GM23338 (cell line): ENCODE results near the gene NKRF. TPM values are rescaled to one million over a fixed set of nuclear protein-coding genes. Genes with fewer than 3 reads are reported as not detected.

Experiments
- ATAC-seq: fragments of 200-7000 bp; cut with Tn5 transposase; 3 replicates; pipeline ENCODE4 v1.9.1; 2020
- DNase-seq: peaks from one replicate; pipeline ENCODE4 v3.0.0-alpha.2; 2015; ENCODE audit warnings: low spot score
- H2AFZ ChIP-seq: fragments of 200-600 bp; sonication (generic); 2 replicates; pipeline ENCODE4 v1.8.0; 2016; ENCODE audit warnings: antibody characterized with exemption, mild to moderate bottlenecking, moderate library complexity
- H3F3A ChIP-seq: fragments of 200-600 bp; sonication (generic); replicated peaks from 2 replicates; pipeline ENCODE4 v1.8.0; 2017; ENCODE audit warnings: antibody characterized with exemption, mixed run types, low read depth
- H3K27ac ChIP-seq: fragments of 200-600 bp; sonication (generic); 2 replicates; pipeline ENCODE4 v1.6.1; 2016; ENCODE audit warnings: low read depth
- H3K27me3 ChIP-seq: fragments of 200-600 bp; sonication (generic); 2 replicates; pipeline ENCODE4 v1.8.0; 2016; ENCODE audit warnings: mild to moderate bottlenecking, mixed run types, moderate library complexity; ENCODE audit not compliant: insufficient read depth
- H3K36me3 ChIP-seq: fragments of 200-600 bp; sonication (generic); 2 replicates; pipeline ENCODE4 v1.8.0; 2016; ENCODE audit warnings: mild to moderate bottlenecking; ENCODE audit not compliant: insufficient read depth
- H3K4me1 ChIP-seq: fragments of 200-600 bp; sonication (generic); 2 replicates; pipeline ENCODE4 v1.8.0; 2016; ENCODE audit warnings: mild to moderate bottlenecking, moderate library complexity; ENCODE audit not compliant: insufficient read depth
- H3K4me2 ChIP-seq: fragments of 200-600 bp; sonication (generic); 2 replicates; pipeline ENCODE4 v1.7.1; 2017; ENCODE audit warnings: mixed run types
- H3K4me3 ChIP-seq: fragments of 200-600 bp; sonication (generic); 2 replicates; pipeline ENCODE4 v1.6.1; 2016; ENCODE audit warnings: mixed run types
- H3K79me2 ChIP-seq: fragments of 200-600 bp; sonication (generic); replicated peaks from 2 replicates; pipeline ENCODE4 v1.8.0; 2017; ENCODE audit warnings: mild to moderate bottlenecking; ENCODE audit not compliant: insufficient read depth
- H3K9me2 ChIP-seq: fragments of 200-600 bp; sonication (generic); 2 replicates; pipeline ENCODE4 v1.8.0; 2017; ENCODE audit not compliant: insufficient read depth
- H4K20me1 ChIP-seq: fragments of 200-600 bp; sonication (generic); replicated peaks from 2 replicates; pipeline ENCODE4 v1.8.0; 2017; ENCODE audit warnings: mild to moderate bottlenecking; ENCODE audit not compliant: insufficient read depth
- H3K27ac Mint-ChIP-seq: 2 replicates; pipeline ENCODE4 v1.8.0; 2020; ENCODE audit warnings: inconsistent platforms, mild to moderate bottlenecking, moderate library complexity, mixed read lengths
- H3K27me3 Mint-ChIP-seq: 3 replicates; pipeline ENCODE4 v1.8.0; 2022; ENCODE audit warnings: low read depth, mild to moderate bottlenecking, moderate library complexity, mixed read lengths, inconsistent platforms; ENCODE audit not compliant: insufficient read depth, poor library complexity
- H3K36me3 Mint-ChIP-seq: 3 replicates; pipeline ENCODE4 v1.8.0; 2021; ENCODE audit warnings: low read depth, mild to moderate bottlenecking, inconsistent platforms, moderate library complexity, mixed read lengths
- H3K4me1 Mint-ChIP-seq: 3 replicates; pipeline ENCODE4 v1.8.0; 2020; ENCODE audit warnings: mild to moderate bottlenecking, inconsistent platforms, mixed read lengths
- H3K4me3 Mint-ChIP-seq: 3 replicates; pipeline ENCODE4 v1.8.0; 2021; ENCODE audit warnings: moderate library complexity, mild to moderate bottlenecking, inconsistent platforms, mixed read lengths
- H3K9me3 Mint-ChIP-seq: 3 replicates; pipeline ENCODE4 v1.8.0; 2020; ENCODE audit warnings: moderate library complexity, mild to moderate bottlenecking, inconsistent platforms, mixed read lengths
- CREB1 ChIP-seq: fragments of 250-450 bp; sonication (Bioruptor Pico); IDR thresholded peaks from 2 replicates; pipeline ENCODE4 v1.5.0; 2020; ENCODE audit warnings: low read depth, mild to moderate bottlenecking, moderate library complexity
- ETS1 ChIP-seq: IDR thresholded peaks from 2 replicates; pipeline ENCODE4 v1.6.1; 2016; ENCODE audit warnings: antibody characterized with exemption
- EZH2 ChIP-seq: fragments of 200-600 bp; sonication (generic); IDR thresholded peaks from one replicate; pipeline ENCODE4 v1.8.0; 2017; ENCODE audit warnings: antibody characterized with exemption, mild to moderate bottlenecking, low read depth; ENCODE audit not compliant: unreplicated experiment
- JUNB ChIP-seq: IDR thresholded peaks from one replicate; pipeline ENCODE4 v1.6.1; 2016; ENCODE audit warnings: antibody characterized with exemption; ENCODE audit not compliant: unreplicated experiment
- NANOG ChIP-seq: IDR thresholded peaks from 2 replicates; pipeline ENCODE4 v1.6.1; 2016; ENCODE audit warnings: antibody characterized with exemption, borderline replicate concordance
- POLR2AphosphoS5 ChIP-seq: IDR thresholded peaks from 2 replicates; pipeline ENCODE4 v1.6.1; 2016; ENCODE audit warnings: antibody characterized with exemption, low read depth
- ZNF114 ChIP-seq: fragments of 250-450 bp; sonication (Bioruptor Pico); IDR thresholded peaks from 2 replicates; pipeline ENCODE4 v1.5.0; 2020; ENCODE audit warnings: mild to moderate bottlenecking, moderate library complexity
- ZNF462 ChIP-seq: fragments of 250-450 bp; sonication (Bioruptor Pico); IDR thresholded peaks from 2 replicates; pipeline ENCODE4 v1.5.0; 2020; ENCODE audit warnings: mild to moderate bottlenecking, moderate library complexity
- polyA plus RNA-seq: library from polyadenylated mRNA; unstranded; fragments of >200 nt; fragmentation: Nextera tagmentation; extraction: Ambion mirVana; gene quantifications from 2 replicates; pipeline ENCODE4 v1.2.1, GENCODE V29; 2016
- total RNA-seq: library from RNA; depleted of rRNA; stranded (reverse); fragments of >200 nt; shearing (Covaris generic); gene quantifications from 2 replicates; pipeline ENCODE4 v1.2.3, GENCODE V29; 2014

The NKRF gene
- total and polyA plus RNA-seq, 2 experiments from 2014 or later: 6.8 to 11.6 TPM

- peaks cover 46% of the 10 kb centered on the region for H3K27me3 ChIP-seq
- Mint-ChIP-seq H3K4me1 (peaks cover 13% of the 10 kb centered on the region), H3K27ac (no peak overlapping the region), H3K9me3 (no peaks in the 10 kb centered on the region; the same call in 2 of the 3 replicates), H3K36me3 (peaks cover 2% of the 10 kb centered on the region; the same call in 1 of the 3 replicates), H3K27me3 (peaks cover 14% of the 10 kb centered on the region), H3K4me3 (peak overlapping the region; percentile 88)
- H3K79me2 ChIP-seq: peaks cover 27% of the 10 kb centered on the region
- peak overlapping the region; percentile 61 for H3K4me3 ChIP-seq
- no peaks in the 10 kb centered on the region for H3F3A ChIP-seq
- ATAC-seq (no peak), DNase-seq (no peak)
- TF ChIP-seq ETS1: no peak
- TF ChIP-seq ZNF462: no peak
- no peak for TF ChIP-seq CREB1
- no peak for TF ChIP-seq POLR2AphosphoS5
- TF ChIP-seq JUNB: no peak
- no peak for TF ChIP-seq ZNF114
- no peak for TF ChIP-seq NANOG
- TF ChIP-seq EZH2: no peak
- H4K20me1 ChIP-seq: no peaks in the 10 kb centered on the region; the same call in 1 of the 2 replicates
- no peaks in the 10 kb centered on the region for H3K9me2 ChIP-seq
- no peak overlapping the region for H3K27ac ChIP-seq
- no peak overlapping the region for H2AFZ ChIP-seq
- no peaks in the 10 kb centered on the region for H3K36me3 ChIP-seq
- H3K4me2 ChIP-seq: peak overlapping the region; percentile 81
- no peaks in the 10 kb centered on the region for H3K4me1 ChIP-seq
These were observed 1.3 kb downstream of the NKRF start for GRCh38 chrX:119604766-119605463.
